ENCODE data around the gene SLIT3.
A peak's percentile ranks its signal among the peaks of the same experiment; 100 is the strongest.

SLIT3 gene

DNA sequence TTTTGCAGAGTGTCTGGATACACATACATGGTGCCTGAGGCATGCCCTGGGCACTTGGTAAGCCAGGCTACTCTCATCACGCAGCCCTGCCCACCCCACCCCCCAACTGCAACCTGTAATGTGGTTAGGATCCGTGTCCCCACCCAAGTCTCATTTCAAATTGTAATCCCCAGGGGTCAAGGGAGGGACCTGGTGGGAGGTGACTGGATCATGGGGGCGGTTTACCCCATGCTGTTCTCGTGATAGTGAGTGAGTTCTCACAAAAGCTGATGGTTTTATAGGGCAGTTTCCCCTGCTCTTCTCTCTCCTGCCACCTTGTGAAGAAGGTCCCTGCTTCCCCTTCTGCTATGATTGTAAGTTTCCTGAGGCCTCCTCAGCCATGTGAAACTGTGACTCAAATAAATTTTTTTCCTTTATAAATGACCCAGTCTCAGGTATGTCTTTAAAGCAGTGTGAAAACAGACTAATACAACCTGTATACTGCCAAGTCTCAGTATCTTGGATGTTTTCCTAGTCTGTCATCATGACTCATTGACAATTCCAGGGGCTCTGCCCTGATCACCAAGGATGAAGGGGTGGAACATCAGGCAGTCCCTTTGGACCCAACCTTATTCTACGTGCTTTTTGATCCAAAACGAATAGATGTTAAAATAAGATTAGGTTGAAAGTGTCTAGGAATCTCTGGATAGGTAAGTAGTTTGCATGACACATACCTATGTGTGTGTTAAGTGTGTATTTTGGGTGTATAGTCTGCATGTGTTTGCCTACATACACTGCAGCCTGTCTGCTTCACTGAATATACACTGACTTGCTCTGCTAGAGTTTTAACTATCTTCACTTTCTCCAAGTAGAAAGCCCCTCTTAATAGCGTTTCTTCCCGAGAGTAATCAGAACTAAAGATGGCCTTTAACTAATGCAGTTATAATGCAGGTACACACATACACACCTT lies 293.8 kb downstream of the SLIT3 start:
- no peak for DNase-seq

DNA sequence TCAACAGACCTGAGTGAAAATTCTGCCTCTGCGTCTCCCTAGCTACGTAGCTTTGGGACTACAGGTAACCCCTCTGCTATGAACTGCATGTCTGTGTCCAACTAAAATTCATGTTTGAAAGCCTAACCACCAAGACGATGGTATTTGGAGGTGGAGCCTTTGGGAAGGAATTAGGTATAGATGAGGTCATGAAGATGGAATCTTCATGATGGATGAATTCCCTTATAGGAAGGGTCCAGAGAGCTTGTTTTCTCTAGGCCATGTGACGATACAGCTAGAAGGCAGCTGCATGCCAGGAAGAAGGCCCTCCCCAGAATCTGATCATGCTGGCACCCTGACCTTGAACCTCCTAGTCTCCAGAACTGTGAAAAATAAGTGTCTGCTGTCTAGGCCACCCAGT lies 296.4 kb downstream of the SLIT3 start:
- no peak for DNase-seq

DNA sequence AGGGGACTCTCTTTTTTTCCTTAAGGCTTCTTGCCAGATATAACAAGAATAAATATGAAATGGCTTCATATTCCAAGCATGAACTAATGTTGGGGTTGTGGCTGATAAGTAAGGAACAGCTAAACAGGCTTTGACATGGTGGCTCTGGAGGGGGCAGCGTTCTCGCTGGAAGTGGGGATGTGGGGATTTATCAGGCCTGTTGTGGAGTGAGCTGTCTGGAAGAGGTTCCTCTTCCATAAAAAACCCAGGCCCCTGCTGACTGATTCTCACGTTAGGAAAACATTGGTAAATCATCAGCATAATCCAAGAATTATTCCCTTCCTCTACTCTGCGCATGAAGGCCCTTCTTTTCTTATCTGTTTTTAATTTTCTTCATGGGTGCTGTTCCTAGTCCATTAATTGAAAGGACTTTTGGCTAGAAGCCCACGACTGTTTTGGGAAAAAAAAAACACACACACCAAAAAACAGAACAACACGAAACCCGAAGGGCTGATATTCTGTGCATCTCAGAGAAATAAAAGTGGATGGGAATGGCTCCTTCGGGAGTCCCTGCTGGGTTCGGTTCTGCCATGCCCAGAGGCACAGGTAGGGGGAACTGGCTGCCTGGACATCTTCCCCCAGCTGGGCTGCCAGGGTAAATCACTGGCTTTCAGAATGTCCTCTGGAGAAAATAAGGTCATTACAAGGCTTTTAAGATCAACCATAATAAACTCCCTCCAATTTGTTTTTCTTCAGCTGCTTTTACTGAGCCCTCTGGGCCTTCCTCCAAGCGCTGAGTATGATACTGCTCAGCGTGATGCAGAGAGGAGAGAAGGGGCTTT lies 297.0 kb downstream of the SLIT3 start:
- DNase-seq: peak in 11 of 56 donors; percentile 7 to 43 (median 14)

DNA sequence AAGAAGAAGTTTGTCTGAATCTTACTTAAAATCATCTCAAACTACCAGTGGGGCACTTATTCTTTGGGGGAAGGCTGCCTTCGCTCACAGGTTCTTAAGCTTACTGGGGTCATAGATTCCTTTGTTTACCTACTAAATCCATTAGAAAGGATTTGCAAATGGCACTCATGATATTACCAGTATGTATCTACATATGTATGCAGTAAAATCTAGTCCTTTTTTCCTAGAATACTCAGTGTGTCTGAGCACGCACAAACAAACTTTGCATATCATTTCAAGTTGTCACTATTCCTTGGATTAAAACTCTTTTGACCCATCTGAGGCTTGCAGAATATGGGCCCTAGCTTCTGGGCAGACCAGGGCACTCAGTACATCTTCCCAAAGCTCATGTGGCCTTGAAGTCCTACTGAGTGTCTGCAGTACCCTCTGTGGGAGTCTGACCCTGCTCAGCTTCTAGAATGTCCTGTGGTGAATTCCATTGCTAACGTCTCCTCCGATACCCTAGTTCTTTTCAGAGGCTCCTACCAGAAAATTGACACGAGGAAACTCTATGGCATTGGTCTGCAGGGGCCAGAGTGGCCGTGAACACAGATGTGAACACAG lies 297.9 kb downstream of the SLIT3 start:
- no peak for DNase-seq

DNA sequence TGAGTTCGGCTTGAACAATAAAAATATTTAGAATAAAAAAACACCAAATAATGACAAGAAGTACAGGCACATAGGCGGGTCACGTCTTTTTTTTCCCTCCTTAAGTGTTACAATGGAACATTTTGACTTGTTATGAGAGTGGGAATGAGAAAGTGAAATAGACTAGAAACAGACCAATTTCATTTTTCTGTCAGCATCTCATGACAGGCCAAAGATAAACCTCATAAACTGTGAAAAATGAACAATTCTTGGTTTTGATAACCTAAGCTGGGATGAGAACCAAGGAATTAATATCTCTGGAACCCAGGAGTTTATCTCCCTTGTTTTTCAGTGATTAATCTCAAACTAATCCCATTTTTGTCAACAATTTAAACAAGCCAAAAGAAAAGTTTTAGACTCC lies 299.5 kb downstream of the SLIT3 start:
- DNase-seq: no peak

DNA sequence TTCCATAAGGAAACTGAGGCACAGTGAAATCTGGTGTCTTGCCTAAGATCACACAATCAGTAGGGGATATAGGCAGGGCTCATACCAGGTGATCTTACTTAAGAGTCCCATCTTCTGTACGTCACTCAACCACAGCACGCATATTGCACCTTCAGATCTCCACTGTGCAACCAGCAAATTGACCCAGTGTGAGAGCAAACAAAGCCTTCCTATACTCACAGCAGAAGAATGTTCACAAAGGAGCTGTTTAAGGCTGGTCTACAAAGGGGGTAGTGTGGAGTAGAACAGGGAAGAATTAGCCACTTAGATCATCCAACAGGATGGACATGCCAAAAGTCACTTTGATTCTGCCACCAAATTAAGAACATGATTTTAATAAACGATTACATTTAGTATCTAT lies 305.9 kb downstream of the SLIT3 start:
- DNase-seq: peak in 12 of 56 donors; percentile 4 to 24 (median 12)

DNA sequence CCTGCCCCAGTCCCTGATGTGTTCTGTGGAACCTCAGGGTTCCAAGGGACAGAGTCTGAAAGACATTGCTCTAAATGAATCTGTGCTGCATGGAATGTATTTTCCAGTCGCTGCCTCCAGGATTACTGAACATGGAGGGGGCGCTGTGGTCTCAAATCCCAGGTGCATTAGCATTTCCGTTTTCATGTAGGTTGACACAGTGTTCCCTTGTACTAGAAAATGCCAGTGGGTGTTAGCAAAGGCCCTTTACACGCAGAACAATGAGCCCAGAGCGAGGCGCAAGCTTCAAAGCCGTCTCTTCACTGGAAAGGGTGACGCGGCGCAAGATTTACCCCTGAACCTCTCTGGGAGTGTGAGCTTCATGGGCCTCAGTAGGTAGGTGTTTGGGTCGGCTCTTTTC lies 308.3 kb downstream of the SLIT3 start:
- DNase-seq: peak in 32 of 56 donors; percentile 8 to 67 (median 26)

DNA sequence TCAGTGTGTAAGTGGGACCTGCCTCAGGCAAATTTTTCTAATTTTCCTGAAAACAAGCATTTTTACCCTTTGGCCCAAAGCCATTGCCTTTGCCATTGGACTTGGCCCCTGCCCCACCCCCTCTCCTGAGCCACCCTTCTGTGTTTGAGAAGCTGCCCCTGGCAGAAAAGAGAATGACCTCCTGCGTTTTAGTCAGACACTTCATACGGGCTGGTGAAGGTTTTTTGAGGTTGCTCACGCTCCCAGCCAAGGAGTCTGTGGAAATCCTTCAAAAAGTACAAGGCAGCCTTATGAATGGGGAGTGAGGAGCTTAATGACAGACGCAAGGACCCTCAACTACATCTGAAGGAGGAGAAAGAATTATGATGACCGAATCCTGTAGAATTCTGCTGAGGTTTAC lies 308.9 kb downstream of the SLIT3 start:
- no peak for DNase-seq

DNA sequence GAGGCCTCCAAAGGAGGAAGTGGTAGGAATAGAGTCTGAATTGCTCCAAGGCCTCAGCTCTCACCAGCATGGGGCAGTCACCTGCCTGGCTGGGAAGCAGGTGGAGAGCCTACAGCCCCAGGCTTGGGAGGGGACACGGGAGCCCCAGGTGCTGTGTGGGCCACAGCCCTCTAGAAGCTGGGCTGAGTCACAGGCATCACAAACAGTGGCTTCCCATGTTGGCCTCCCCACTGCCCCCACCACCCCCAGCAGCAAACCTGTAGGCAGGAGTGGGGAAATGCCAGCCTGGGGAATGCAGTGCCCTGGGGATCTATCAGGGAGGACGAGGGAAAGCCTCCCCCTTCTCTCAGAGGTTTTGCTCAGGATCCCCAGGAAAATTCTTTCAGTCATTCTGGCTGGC lies 309.6 kb downstream of the SLIT3 start:
- no peak for DNase-seq

DNA sequence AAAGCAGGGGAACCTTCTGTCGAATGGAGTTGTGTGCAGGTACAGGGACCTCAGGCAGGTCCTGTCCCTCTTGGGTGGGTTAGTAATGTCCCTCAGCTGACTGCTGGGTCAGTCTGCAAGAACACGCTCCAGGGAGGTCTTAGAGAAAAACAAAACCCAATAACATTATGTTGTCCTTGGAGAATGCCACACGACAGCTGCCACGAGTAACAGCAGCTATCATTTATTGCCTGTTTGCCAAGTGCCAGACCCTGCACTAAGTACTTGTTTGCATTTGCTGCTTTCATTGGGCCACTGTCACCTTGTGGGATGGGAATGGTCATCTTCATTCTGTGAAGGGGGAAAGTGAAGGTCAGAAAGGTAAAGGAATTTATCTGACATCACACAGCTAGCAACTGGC lies 310.3 kb downstream of the SLIT3 start:
- no peak for DNase-seq

DNA sequence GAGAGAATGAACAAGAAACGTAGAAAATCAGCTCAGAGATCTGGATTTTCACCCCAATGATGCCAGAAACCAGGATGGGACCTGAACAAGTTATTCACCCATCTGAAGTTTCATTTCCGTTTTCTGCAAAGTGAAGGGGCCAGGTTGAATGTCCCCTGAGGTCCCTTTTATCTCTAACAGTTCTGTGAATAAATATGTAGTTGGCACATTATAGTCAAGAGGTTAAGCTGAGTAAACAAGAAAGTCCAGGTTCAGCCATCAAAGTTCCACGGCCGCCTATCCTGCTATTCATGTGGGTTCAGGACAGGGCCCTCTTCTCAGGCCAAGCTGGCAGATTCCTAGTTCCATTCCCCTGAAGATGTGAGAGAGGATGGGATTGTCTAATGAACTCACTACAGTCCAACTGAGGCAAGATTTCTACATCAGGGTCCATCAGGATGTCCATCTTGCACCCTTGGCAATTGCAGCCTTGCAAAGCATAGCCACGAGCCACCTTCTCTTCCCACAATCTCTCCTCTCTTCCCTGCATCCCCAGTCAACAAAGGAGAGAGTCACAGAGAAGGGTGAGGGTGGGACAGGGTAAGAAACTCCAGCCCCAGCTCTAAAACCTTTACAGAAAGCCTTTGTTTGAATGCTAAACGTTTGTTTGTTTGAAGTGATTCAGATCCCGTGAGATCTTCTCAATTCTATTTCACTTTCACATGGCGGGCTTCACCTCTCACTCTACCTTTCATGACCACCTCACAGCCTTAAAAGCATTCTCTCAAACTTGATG lies 311.0 kb downstream of the SLIT3 start:
- DNase-seq: no peak

DNA sequence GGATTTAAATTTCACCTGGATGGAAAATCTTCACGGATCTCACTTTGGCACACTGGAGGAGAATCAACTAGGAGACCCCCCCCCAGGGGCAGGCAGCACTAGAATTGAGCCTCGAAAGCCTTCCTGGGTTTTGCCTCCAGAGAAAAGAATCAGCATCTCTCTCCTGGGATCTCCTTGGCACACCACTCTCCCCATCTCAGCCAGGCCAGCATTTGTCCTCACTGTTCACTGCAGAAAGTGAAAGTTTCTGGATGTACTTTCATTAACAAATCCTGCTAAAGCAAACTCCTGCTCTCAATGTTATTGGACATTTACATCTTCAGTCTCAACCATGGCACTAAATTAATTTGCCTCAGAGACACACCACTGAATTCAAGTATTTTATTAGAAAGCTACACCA lies 312.2 kb downstream of the SLIT3 start:
- no peak for DNase-seq

DNA sequence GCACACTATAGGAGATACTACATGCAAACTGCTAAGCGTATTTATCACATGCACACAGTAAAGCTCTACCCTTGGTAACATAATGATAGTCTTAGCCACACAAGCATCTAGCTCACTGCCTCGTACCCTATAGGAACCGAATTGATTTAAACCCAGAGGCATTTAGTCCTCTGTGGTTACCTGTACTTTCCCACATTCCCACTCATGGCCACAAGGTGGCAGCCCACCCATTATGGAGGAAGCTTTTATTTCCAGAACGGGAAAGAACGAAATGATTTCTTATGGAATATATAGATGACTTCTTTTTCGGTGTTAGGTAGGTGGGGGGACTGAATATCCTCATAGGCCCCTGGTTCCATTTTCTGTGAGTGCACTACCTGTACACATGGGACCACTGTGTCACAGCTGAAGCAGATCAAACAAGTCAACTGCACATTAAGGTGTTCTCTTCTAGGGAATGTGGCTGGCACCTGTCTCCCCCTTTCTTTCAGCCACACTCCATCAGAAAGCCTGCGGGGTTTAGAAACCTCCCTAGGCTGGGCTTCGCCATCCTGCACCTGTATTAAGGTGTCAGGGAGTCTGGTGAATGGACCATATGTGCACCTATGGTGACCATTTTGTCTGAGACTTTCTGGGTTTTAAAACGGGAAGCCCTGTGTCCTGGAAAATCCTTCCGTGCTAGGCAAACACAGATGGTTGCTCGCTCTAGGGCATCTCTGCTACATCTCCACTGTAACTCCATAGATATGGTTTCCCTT lies 313.2 kb downstream of the SLIT3 start:
- peak in 43 of 56 donors; percentile 7 to 88 (median 38) for DNase-seq

DNA sequence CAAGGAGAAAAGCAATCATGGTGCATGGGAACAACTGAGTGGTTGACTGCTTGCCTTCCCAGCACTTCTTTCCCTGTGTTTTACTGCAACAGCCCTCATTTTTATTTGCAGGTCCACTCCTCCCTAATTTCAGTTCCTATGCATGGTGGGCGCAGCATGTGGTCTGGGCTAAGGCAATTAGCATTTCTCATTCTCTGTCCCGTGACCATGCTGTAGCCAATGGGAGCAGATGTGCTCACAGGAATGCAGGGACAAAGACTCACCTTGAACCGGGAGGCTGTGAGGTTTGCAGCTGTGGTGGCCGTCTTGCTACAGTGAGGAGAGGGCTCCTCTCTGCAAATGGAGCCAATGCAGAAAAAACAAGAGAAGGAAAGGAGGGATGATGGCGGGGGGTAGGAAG lies 315.5 kb downstream of the SLIT3 start:
- no peak for DNase-seq

DNA sequence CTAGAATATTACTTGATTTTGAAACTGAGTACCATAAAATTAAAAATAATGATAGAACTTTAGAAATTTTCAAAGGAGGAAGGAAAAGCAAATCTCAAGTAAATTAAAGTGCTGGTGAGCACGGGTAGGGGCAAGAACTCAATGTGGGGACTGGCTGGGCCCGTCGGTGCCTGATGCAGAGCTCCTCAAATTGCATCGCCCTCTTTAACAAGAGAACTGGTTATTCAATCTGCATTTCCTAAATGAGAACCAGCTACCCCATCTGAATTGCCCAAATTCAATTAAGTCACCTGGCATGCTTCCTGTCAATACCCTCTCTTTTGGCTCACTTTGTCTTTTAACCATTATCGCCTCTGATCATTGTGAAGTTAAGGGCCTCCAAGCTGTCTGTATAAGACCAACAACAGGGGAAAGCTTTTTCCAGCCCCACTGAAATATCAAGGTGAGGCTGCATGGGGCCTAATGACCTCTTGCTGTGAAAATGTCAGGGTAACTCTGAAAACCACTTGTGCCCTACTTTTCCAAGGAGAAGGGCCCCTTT lies 316.7 kb downstream of the SLIT3 start:
- no peak for DNase-seq

DNA sequence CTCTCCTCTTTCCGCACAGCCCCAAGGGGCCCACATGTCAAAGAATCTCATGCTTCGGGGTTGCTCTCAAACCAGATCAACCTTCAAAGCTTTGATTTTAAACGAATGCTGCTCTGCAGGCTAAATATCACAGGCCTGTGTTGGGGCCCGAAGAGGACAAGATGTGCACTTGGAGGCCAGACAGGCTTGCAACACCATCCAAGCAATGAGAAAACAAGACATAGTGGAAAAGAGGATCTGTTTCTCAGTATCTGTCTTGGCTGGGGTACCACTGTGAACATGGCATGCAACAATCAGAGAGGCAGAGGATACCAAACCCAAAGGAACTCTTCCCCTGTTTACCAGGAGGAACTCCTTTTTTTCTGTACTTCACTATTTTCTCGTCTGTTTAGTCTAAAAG lies 321.8 kb downstream of the SLIT3 start:
- DNase-seq: no peak

DNA sequence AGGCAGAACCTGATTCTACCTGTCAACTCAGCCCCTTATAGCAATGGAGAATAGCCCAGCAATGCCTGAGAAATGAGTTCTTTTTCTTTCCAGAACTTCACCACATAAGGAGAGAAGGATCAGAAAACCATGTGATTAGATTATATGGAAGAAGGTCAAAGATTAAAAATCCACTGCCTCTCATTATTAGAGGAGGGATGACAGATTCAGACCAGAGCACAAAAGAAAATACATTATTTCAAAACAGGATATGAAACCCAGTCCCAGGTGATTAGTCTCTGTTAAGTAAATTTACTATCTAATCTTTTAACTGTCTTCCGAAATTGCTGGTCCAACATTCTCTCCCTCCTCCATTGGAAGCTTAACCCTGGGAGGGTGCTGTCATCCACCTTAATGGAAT lies 322.4 kb downstream of the SLIT3 start:
- DNase-seq: no peak

DNA sequence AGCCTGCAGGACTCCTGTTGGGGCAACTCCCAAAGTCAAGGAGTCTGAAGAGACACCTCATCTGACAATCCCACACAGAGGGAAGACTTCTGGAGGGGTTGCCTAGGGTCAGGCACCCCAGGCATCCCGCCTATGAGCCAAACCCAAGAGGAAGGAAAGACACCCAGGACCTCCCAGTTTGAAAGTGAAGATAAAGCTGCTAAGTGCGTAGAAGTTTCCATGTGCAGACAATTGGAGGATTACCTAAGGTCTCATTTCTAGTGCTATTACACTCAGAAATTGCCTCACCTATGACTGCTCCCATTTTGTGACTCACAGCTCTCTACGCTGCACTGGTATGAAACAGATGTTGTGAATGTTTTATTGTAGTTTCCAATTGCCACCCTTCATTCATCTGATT lies 322.9 kb downstream of the SLIT3 start:
- DNase-seq: peak in 1 of 56 donors; percentile 2

DNA sequence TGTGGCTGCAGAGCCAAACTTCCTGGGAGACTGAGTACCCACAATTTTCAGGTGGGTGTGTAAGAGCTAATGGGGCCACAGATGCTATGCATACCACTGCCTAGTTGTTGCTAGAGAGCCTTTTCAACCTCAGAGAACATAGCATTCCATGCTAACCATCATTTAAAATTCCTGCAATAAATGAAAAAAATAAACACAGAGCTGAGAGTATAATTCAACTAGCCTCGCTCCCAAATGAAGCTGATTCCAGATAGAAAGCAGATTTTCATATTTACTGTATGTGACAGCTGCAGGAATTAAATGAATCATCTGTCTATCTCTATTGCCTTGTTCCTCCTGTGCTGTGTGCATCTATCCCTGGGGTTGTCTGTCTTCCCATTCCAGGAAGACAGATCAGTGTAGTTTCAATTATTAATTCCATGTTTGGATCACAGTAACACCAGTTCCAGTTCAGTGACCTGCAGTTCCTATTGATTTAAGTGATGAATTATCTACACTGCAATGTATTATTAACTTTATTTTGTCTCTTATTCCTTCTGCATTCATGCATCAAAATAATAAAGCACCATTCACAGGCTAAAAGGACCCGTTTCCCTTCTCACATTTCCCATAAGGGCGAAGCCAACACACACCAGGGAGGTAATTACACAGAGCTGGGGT lies 324.5 kb downstream of the SLIT3 start:
- no peak for DNase-seq

DNA sequence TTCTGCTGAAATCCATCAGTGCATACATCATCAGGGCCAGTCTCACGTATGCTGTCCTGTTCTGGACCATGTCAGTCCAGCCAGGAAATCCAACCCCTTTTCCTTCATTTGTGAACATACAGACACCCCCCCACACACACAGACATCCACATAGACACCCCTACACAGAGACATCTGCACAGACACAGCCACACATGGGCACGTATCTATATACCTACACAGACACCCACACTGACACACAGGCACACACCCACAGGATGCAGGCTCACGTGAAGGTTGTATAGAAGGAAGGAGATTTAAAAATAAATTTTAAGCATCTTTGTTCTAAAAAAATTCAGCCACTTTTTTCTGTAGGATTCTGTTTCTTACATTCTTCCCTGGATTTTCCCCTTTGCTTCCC lies 325.6 kb downstream of the SLIT3 start:
- DNase-seq: no peak
